Osteocyte (in vitro differentiated cells): ENCODE measurements around the gene LY86. TPM values are rescaled to one million over a fixed set of nuclear protein-coding genes. Genes with fewer than 3 reads are reported as not detected.

Source experiments
- DNase-seq: peaks from one replicate; pipeline ENCODE4 v3.0.0; 2021; ENCODE audit warnings: mixed read lengths; ENCODE audit not compliant: unreplicated experiment; ENCODE audit errors: extremely low spot score
- H3K27ac Mint-ChIP-seq: one replicate; pipeline ENCODE4 v1.8.0; 2021; ENCODE audit warnings: mild to moderate bottlenecking, mixed read lengths; ENCODE audit not compliant: unreplicated experiment
- H3K27me3 Mint-ChIP-seq: one replicate; pipeline ENCODE4 v1.8.0; 2021; ENCODE audit warnings: mixed read lengths; ENCODE audit not compliant: unreplicated experiment
- H3K36me3 Mint-ChIP-seq: one replicate; pipeline ENCODE4 v1.8.0; 2021; ENCODE audit warnings: mixed read lengths; ENCODE audit not compliant: unreplicated experiment
- H3K4me1 Mint-ChIP-seq: one replicate; pipeline ENCODE4 v1.8.0; 2021; ENCODE audit warnings: mixed read lengths; ENCODE audit not compliant: unreplicated experiment
- H3K4me3 Mint-ChIP-seq: one replicate; pipeline ENCODE4 v1.8.0; 2021; ENCODE audit warnings: mild to moderate bottlenecking, moderate library complexity, mixed read lengths; ENCODE audit not compliant: unreplicated experiment
- H3K9me3 Mint-ChIP-seq: one replicate; pipeline ENCODE4 v1.8.0; 2021; ENCODE audit warnings: mixed read lengths; ENCODE audit not compliant: unreplicated experiment
- CTCF ChIP-seq: fragments of 200-600 bp; sonication (generic); IDR thresholded peaks from 2 replicates; pipeline ENCODE4 v1.5.0; 2021; ENCODE audit warnings: antibody characterized with exemption, mild to moderate bottlenecking, moderate library complexity
- total RNA-seq: library from RNA; stranded (reverse); gene quantifications from 2 replicates; pipeline ENCODE4 v1.2.1, GENCODE V29; 2021

LY86 gene
- total RNA-seq, 1 donor from 2014 or later, result not detected

- Mint-ChIP-seq H3K27me3 (no peaks in the 10 kb centered on the region), H3K4me3 (no peak overlapping the region), H3K36me3 (no peaks in the 10 kb centered on the region), H3K4me1 (no peaks in the 10 kb centered on the region), H3K9me3 (peaks cover 18% of the 10 kb centered on the region), H3K27ac (no peak overlapping the region)
- DNase-seq, result peak; percentile 73
- no peak for TF ChIP-seq CTCF
Observed at GRCh38 chr6:6599468-6599873, 11.0 kb downstream of the LY86 start.

DNA sequence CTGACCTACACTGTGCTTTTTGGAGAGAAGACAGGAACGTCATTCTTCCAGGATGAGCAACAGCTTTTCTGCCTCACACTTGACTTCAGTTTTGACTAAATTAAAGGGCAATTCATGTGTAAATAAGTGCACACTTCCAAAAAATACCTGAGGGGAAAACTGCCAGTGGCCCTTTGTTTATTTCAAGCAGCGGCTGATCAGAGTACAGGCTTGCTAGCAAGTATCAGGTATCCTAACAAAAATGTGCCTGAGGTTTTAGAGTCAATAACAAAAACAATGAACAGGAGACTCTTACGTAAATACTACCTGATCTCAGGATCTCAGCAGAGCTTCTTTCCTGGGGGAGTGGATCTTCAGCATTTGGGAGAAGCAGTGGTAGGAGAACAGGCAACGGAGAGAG, 12.4 kb downstream of the LY86 start:
- no peaks in the 10 kb centered on the region for H3K27me3 Mint-ChIP-seq
- H3K9me3 Mint-ChIP-seq, result peaks cover 24% of the 10 kb centered on the region
- no peaks in the 10 kb centered on the region for H3K36me3 Mint-ChIP-seq
- no peak for TF ChIP-seq CTCF
- DNase-seq, result no peak
- H3K4me1 Mint-ChIP-seq, result no peaks in the 10 kb centered on the region
- no peak overlapping the region for H3K4me3 Mint-ChIP-seq
- H3K27ac Mint-ChIP-seq, result no peak overlapping the region

GRCh38 chr6:6602262-6602661, 13.7 kb downstream of the LY86 start:
- Mint-ChIP-seq H3K36me3 (no peaks in the 10 kb centered on the region), H3K4me3 (no peak overlapping the region), H3K27me3 (no peaks in the 10 kb centered on the region), H3K4me1 (no peaks in the 10 kb centered on the region), H3K9me3 (peaks cover 25% of the 10 kb centered on the region), H3K27ac (no peak overlapping the region)
- TF ChIP-seq CTCF, result no peak
- DNase-seq, result no peak

- no peaks in the 10 kb centered on the region for H3K4me1 Mint-ChIP-seq
- H3K27me3 Mint-ChIP-seq, result no peaks in the 10 kb centered on the region
- DNase-seq, result no peak
- H3K36me3 Mint-ChIP-seq, result no peaks in the 10 kb centered on the region
- H3K4me3 Mint-ChIP-seq, result no peak overlapping the region
- H3K9me3 Mint-ChIP-seq, result peaks cover 25% of the 10 kb centered on the region
- no peak for TF ChIP-seq CTCF
- H3K27ac Mint-ChIP-seq, result no peak overlapping the region
Observed at GRCh38 chr6:6603317-6603716, 14.8 kb downstream of the LY86 start.

DNA sequence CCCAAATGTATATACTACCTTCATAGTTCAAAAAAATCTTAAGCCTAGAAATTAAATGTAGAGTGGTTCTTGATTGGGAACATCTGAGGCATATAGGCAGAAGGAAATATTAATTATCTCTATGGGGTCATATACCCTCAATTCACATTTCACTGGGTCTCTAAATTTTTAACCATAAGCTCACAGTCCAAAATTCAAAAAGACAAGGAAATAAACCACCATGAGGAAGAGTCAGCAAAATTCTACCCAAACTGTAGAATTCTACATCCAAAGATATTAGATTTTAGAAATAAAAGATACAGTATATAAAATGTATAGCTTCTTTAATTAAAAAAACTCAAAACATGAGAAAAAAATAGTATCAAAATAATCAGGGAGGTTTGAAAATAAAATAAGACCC, 15.5 kb downstream of the LY86 start:
- H3K36me3 Mint-ChIP-seq, result no peaks in the 10 kb centered on the region
- DNase-seq, result no peak
- TF ChIP-seq CTCF, result no peak
- peaks cover 25% of the 10 kb centered on the region for H3K9me3 Mint-ChIP-seq
- H3K4me3 Mint-ChIP-seq, result no peak overlapping the region
- H3K27me3 Mint-ChIP-seq, result no peaks in the 10 kb centered on the region
- no peaks in the 10 kb centered on the region for H3K4me1 Mint-ChIP-seq
- H3K27ac Mint-ChIP-seq, result no peak overlapping the region
